Measurements from ENCODE around the gene RPL29.

DNA sequence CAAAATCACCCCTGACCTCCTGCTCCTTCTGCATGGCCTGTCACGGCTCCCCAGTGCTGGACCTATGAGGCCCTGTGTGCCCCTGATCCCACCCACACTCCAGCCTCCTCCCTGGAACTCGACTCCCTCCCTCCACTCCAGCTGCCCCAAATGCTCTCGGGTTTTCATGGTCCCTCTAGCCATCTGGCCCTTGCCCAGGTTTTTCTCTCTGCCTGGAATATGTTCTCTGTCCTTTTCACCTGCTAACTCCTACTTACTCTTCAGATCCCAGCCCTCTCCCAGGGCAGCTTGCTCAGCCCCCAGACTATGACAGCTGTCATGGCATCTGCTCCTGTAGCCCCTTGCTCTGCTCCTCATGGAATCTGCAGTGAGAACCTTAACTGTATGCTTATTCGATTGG is 30.3 kb upstream of the RPL29 start:
- no peak for TF ChIP-seq POLR2A (IDR thresholded peaks at IDR 0.05; ENCODE audit: low read length)
- TF ChIP-seq GATA1 (IDR thresholded peaks at IDR 0.05; ENCODE audit: low read depth, low read length) = no peak
